ENCODE data around the gene TAAR2. TPM values are rescaled to one million over a fixed set of nuclear protein-coding genes. Genes with fewer than 3 reads are reported as not detected.

Gene TAAR2
- total RNA-seq, 1 experiment from 2014 or later = not detected

DNA sequence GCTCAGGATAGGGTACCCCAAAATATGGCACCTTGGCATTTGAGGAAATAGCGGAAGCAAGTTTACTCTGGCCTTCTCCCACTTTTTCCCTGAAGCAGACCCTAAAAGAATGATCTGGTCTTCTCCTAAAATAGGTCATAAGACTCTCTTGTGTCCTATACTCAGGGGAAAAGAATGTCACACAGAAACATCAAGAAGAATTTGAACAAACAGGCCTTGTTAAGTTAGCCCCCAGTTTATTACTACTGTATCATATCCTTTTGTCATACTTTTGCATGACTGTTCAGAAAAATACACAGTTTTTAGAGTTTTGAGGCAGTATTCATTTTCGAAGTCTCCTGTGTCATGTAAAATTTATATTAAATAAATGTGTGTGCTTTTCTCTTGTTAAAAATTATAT, 12.5 kb downstream of the TAAR2 start:
- no peaks in the 10 kb centered on the region for H4K20me1 ChIP-seq (ENCODE audit: insufficient read depth)
- H3K4me1 ChIP-seq (ENCODE audit: control insufficient read depth in 1 of 2, insufficient read depth in 2 of 2, low read length in 2 of 2) = peaks cover 0 to 6% of the 10 kb centered on the region in 2 experiments; a peak in 1 of 4 replicates
- H3K9me3 ChIP-seq (ENCODE audit: control insufficient read depth in 1 of 2, insufficient read depth in 1 of 2, low read depth in 1 of 2, low read length in 2 of 2) = no peaks in the 10 kb centered on the region
- H3K4me2 ChIP-seq (ENCODE audit: low read length) = no peak overlapping the region
- no peaks in the 10 kb centered on the region for H3K9me2 ChIP-seq (ENCODE audit: insufficient read depth)
- TF ChIP-seq SP1 (IDR thresholded peaks at IDR 0.05; ENCODE audit: low read depth) = no peak
- TF ChIP-seq YY1 (IDR thresholded peaks at IDR 0.05; ENCODE audit: extremely low read depth, insufficient replicate concordance, low read depth, low read length) = no peak
- no peak for TF ChIP-seq EGR1 (IDR thresholded peaks at IDR 0.05; ENCODE audit: low read depth)
- TF ChIP-seq POLR2AphosphoS5 (IDR thresholded peaks at IDR 0.05; ENCODE audit: low read depth, low read length) = no peak
- TF ChIP-seq MAX (IDR thresholded peaks at IDR 0.05) = no peak
- TF ChIP-seq SRF (IDR thresholded peaks at IDR 0.05; ENCODE audit: low read depth) = no peak
- no peak for TF ChIP-seq ZFX (IDR thresholded peaks at IDR 0.05)
- no peak for TF ChIP-seq REST (IDR thresholded peaks at IDR 0.05; ENCODE audit: low read depth)
- ATAC-seq = no peak
- DNase-seq (ENCODE audit: low read depth, low spot score) = no peak
- ChIA-PET CTCF (no interaction called here), POLR2A (no interaction called here), RAD21 (ENCODE audit: low non-redundant PET in 1 of 2, low total read pairs in 2 of 2, uncharacterized antibody in 2 of 2, unreplicated experiment in 2 of 2) (no interaction called here)
- no peaks in the 10 kb centered on the region for H3K36me3 ChIP-seq (ENCODE audit: control insufficient read depth in 1 of 2, insufficient read depth in 2 of 2, low read length in 2 of 2)
- no peaks in the 10 kb centered on the region for H3K79me2 ChIP-seq (ENCODE audit: insufficient read depth, low read length)
- BruUV-seq (replicated peaks) = no TSS peak
- intact Hi-C loops (cut with micrococcal nuclease) = no loop called here
- H3K27me3 ChIP-seq (ENCODE audit: insufficient read depth, low read length) = no peaks in the 10 kb centered on the region
- no peak overlapping the region for H3K4me3 ChIP-seq (replicated peaks in 1 of 2; ENCODE audit: low read depth in 1 of 2, low read length in 2 of 2)
- no peak overlapping the region for H3K27ac ChIP-seq (ENCODE audit: low read depth, low read length)
- no peak overlapping the region for H3K9ac ChIP-seq (ENCODE audit: low read length)
- H2AFZ ChIP-seq (ENCODE audit: low read depth, low read length, poor library complexity, severe bottlenecking) = no peak overlapping the region
